Esophagus (tissue), 2 donors: ENCODE results near the gene TXNDC5. TPM values are rescaled to one million over a fixed set of nuclear protein-coding genes. Genes with fewer than 3 reads are reported as not detected.

Source experiments
- H3K27ac ChIP-seq, 2 donors: one replicate each; pipeline ENCODE4 v1.5.1; 2013; ENCODE audit warnings: low read depth in 2 of 2, mild to moderate bottlenecking in 2 of 2, inconsistent platforms in 1 of 2, low read length in 1 of 2, moderate library complexity in 1 of 2
- H3K27me3 ChIP-seq, 2 donors: one replicate each; pipeline ENCODE4 v1.6.1; 2013; ENCODE audit warnings: low read length in 2 of 2, control low read depth in 1 of 2, mild to moderate bottlenecking in 1 of 2; ENCODE audit not compliant: insufficient read depth in 2 of 2, control insufficient read depth in 1 of 2
- H3K36me3 ChIP-seq, 2 donors: one replicate each; pipeline ENCODE4 v1.6.1; 2013; ENCODE audit warnings: low read length in 1 of 2; ENCODE audit not compliant: control insufficient read depth in 2 of 2, insufficient read depth in 2 of 2
- H3K4me1 ChIP-seq, 2 donors: one replicate each; pipeline ENCODE4 v1.6.1; 2013; ENCODE audit warnings: low read length in 1 of 2; ENCODE audit not compliant: control insufficient read depth in 2 of 2, insufficient read depth in 2 of 2
- H3K4me3 ChIP-seq, 2 donors: one replicate each; pipeline ENCODE4 v1.5.1; 2013; ENCODE audit warnings: low read length in 2 of 2, mild to moderate bottlenecking in 2 of 2, low read depth in 1 of 2, moderate library complexity in 1 of 2
- H3K9me3 ChIP-seq, 2 donors: one replicate each; pipeline ENCODE4 v1.6.1; 2013; ENCODE audit warnings: mild to moderate bottlenecking in 2 of 2, low read depth in 1 of 2, low read length in 1 of 2, moderate library complexity in 1 of 2; ENCODE audit not compliant: control insufficient read depth in 2 of 2, insufficient read depth in 1 of 2
- WGBS, 2 donors: extraction: QIAGEN DNeasy Blood & Tissue Kit; methylation state at CpG; one replicate each; pipeline ENCODE4 v1.1.7; 2013; 5-methylcytosine and 5-hydroxymethylcytosine counted together
- polyA plus RNA-seq, 2 donors: library from polyadenylated mRNA; stranded (reverse); fragments of 200-250 nt; gene quantifications; one replicate each; pipeline ENCODE4 v1.2.3, GENCODE V29; 2013
- donor health status: healthy with polysubstance abuse.
- donor health status: Bipolar disorder and iron deficiency.

Gene TXNDC5
- polyA plus RNA-seq, 2 donors = 20.4 to 44.6 TPM

DNA sequence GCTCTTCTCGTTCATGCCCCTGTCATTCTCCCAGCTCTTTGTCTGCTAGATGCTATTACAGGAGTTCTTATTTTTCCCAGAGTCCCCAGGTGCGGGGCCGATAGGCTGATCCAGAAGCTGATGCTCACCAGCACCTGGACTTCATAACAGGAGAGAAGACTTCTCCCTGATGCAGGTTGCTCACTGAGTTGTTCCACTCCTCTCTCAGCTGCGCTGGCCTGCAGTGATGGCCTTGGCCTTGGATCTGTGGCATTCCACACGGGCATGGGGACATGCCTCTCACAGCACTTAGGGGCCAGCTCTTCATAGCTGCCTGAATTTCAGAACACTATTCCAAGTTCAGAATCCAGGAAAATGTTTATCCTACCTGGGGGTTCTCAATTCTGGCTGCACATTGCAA is 7.1 kb upstream of the TXNDC5 start:
- Histone ChIP-seq H3K27me3 (no peaks in the 10 kb centered on the region), H3K27ac (no peak overlapping the region), H3K4me3 (no peak overlapping the region), H3K4me1 (peaks cover under 1 to 2% of the 10 kb centered on the region in 2 donors), H3K36me3 (no peaks in the 10 kb centered on the region), H3K9me3 (no peaks in the 10 kb centered on the region)
- 79 to 86% methylated on average over 5 of the region's 5 CpGs for WGBS, 2 donors

DNA sequence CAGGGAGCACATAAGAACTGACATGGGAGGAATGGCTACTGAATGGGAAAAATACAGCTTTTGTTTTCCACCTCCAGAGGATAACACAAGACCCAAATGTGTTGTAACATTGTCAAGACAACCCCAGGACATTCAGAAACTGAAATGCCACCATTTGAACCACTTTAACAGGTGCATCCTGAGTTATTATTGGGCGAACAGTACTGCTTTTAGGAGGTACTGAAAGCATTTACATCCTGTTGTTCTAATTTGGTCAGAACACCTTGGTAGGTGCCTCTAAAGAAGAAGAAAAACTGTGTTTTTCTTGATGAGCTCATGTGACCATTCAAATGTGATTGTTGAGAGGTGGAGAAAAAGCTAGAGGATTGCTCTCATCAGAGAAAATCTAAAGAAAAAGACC is 6.4 kb upstream of the TXNDC5 start:
- H3K36me3 ChIP-seq = no peaks in the 10 kb centered on the region
- peaks cover 2 to 3% of the 10 kb centered on the region in 2 donors for H3K4me1 ChIP-seq
- H3K27me3 ChIP-seq = no peaks in the 10 kb centered on the region
- 83 to 86% methylated on average over 1 of the region's 1 CpG for WGBS, 2 donors
- no peaks in the 10 kb centered on the region for H3K9me3 ChIP-seq
- H3K4me3 ChIP-seq = no peak overlapping the region
- H3K27ac ChIP-seq = no peak overlapping the region

DNA sequence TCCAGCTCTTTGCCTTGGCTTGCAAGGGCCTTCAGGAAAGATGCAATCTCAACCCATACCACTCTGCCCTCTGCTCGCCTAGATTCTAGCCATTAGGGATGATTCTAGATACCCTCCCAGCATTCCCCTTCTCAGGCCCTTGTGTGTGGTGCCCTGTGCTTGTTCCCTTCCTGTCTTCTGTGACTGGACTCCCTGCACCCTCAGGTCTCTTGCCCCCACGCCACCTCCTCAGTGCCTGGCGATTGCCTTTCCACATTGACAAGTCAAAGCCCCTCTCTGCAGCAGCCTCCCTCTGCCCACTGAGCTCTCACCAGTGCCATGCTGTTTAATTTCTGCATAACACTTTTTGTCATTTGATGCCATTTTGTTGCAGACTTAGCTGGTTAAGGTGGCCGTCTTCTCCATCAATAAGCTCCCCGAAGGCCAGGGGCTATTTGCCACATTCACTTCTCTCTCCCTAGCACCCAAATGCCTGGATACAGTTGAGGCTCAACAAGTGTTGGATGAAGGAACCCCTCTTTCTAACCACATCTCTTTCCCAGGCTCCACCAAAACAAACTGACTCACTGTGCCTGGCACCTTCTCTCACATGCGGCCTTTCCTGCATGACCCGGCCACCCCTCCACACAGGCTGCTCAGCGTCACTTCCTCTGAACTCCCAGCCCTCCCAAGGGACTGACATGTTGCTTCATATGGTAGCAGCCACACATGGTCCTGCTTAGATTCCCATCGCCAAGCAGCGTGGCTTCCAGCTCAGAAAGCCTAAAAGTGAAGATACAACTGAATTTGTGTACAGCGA is 4.6 kb upstream of the TXNDC5 start:
- H3K9me3 ChIP-seq = no peaks in the 10 kb centered on the region
- H3K4me1 ChIP-seq = peaks cover 4 to 6% of the 10 kb centered on the region in 2 donors
- WGBS, 2 donors = 85 to 87% methylated on average over 11 of the region's 11 CpGs
- no peak overlapping the region for H3K4me3 ChIP-seq
- no peaks in the 10 kb centered on the region for H3K36me3 ChIP-seq
- H3K27me3 ChIP-seq = no peaks in the 10 kb centered on the region
- H3K27ac ChIP-seq = no peak overlapping the region

DNA sequence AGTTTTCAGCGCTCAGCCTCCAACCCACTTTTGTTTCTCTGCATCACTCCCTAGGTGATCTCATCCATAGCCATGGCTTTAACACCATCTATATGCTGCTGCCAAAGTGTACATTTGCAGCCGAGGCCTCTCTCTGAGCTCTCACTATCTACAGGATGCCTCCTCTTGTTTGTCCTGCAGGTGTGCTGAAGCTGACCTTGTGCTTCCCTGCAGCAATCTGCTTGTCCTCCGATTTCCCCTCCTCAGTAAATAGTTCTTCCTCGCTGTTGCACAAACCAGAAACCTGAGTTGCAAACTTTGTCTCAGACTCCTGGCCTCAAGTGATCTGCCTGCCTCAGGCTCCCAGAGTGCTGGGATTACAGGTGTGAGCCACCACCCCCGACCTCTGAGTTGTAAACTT is 3.7 kb upstream of the TXNDC5 start:
- Histone ChIP-seq H3K4me3 (no peak overlapping the region), H3K27ac (no peak overlapping the region), H3K4me1 (peaks cover 4 to 8% of the 10 kb centered on the region in 2 donors), H3K9me3 (no peaks in the 10 kb centered on the region), H3K27me3 (no peaks in the 10 kb centered on the region), H3K36me3 (no peaks in the 10 kb centered on the region)
- WGBS, 2 donors = 78 to 82% methylated on average over 5 of the region's 5 CpGs

DNA sequence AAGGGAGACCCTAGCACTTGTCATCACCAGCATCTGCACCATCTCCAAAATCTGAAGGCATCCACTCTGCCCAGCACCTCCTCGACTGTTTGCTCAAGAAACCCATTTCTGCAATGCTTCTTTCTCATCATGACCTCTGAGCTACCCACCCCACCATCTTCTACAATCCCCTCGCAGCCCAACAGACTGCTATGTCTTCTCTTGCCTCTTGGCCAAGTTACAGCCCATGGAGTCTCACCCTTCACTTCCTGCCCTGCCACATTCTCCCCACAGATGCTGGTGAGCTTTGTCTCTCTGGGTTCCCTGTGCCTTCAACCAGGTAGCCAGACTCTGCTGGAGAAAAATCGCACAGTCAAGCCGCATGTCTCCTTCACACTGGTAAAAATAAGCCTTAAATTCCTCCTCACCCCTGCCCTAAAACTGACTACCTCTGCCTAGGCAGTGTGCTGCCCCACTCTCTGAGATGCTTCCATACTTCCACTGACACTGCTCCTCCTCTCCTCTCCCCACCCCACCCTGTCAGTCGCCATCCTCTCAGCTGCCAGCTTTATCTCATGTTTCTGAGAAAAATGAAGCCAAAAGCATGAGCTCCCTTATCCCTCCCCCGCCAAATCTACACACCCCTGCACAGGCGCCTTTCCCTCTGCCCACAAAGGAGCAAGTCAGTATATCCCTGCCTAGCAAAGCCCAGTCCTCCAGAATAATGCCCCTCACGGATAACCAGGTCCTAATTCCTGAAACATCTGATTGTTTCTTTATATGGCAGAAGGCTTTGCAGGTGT is 2.3 kb upstream of the TXNDC5 start:
- H3K27me3 ChIP-seq = no peaks in the 10 kb centered on the region
- WGBS, 2 donors = 79 to 81% methylated on average over 8 of the region's 8 CpGs
- no peak overlapping the region for H3K27ac ChIP-seq

DNA sequence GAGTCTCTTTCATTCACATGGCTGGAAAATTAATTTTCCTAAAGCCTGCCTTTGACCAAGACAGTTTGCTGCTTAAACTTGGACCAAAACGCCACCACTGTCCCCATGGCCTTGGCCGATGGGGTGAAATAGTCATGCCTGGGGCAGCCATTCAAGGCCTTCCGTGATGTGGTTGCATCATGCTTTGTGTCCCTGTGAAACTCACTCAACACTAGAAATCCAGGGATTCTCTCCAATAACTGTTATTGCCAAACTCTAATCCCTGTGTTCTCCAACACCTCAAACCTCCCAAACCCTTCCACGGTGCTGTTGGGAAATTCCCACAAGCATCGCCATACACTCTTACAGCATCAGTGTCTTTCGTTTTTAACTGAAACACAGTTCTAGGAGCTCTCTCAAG is 1.4 kb upstream of the TXNDC5 start:
- Histone ChIP-seq H3K4me3 (no peak overlapping the region), H3K4me1 (peaks cover 4 to 10% of the 10 kb centered on the region in 2 donors), H3K27me3 (no peaks in the 10 kb centered on the region), H3K27ac (no peak overlapping the region), H3K9me3 (no peaks in the 10 kb centered on the region), H3K36me3 (no peaks in the 10 kb centered on the region)
- WGBS, 2 donors = 53 to 66% methylated on average over 6 of the region's 6 CpGs

More for the DNA sequence above, 2.3 kb upstream of the TXNDC5 start:
- no peaks in the 10 kb centered on the region for H3K9me3 ChIP-seq
- no peaks in the 10 kb centered on the region for H3K36me3 ChIP-seq
- peaks cover 4 to 10% of the 10 kb centered on the region in 2 donors for H3K4me1 ChIP-seq
- no peak overlapping the region for H3K4me3 ChIP-seq

DNA sequence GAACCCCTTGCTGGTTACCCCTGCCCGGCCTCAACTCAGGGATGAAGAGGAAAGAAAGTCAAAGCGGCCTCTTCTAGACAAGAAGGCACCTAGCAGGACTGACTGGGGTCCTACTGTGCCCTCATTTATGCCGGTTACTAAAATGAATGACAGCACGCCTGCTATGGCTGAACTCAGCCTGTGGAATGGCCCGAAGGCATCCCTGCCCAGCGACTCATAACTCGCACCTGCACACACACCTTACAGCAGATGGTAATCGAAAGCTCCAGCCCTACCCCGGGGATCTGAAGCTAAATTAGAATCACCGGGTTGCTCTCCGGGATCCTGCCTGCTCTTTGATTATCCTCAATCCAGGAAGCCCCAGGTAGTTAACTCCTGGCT is 747 bp upstream of the TXNDC5 start:
- Histone ChIP-seq H3K4me3 (peak overlapping the region in 1 of 2 donors; percentile 90), H3K27ac (peak overlapping the region; percentile 70 to 85), H3K9me3 (peaks cover 0 to 2% of the 10 kb centered on the region in 2 donors), H3K36me3 (no peaks in the 10 kb centered on the region), H3K27me3 (no peaks in the 10 kb centered on the region), H3K4me1 (peaks cover 4 to 10% of the 10 kb centered on the region in 2 donors)
- WGBS, 2 donors = 51 to 60% methylated on average over 11 of the region's 11 CpGs

DNA sequence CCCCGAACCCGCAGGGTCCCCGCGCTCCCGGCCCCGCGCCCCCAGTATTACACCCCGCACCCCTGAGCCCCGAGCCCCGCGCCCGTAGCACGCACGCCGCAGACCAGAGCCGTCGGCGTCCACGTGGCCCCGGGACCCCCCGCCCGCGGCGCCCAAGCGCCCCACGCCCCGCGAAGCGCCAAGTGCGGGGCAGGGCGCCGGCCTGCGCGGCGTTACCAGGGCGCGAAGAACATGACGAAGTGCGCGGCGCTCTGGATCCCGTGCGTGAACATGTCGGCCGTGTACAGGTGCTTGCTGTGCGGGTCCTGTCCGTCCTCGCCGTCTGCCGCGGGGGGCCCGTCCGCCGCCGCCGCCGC is 312 bp downstream of the TXNDC5 start:
- H3K4me3 ChIP-seq = peak overlapping the region; percentile 79 to 90
- peaks cover 0 to 2% of the 10 kb centered on the region in 2 donors for H3K9me3 ChIP-seq
- H3K27ac ChIP-seq = peak overlapping the region; percentile 62 to 66
- H3K36me3 ChIP-seq = no peaks in the 10 kb centered on the region
- peaks cover 4 to 10% of the 10 kb centered on the region in 2 donors for H3K4me1 ChIP-seq
- H3K27me3 ChIP-seq = no peaks in the 10 kb centered on the region
- WGBS, 2 donors = 0 to 1% methylated on average over 51 to 57 of the region's 57 CpGs

DNA sequence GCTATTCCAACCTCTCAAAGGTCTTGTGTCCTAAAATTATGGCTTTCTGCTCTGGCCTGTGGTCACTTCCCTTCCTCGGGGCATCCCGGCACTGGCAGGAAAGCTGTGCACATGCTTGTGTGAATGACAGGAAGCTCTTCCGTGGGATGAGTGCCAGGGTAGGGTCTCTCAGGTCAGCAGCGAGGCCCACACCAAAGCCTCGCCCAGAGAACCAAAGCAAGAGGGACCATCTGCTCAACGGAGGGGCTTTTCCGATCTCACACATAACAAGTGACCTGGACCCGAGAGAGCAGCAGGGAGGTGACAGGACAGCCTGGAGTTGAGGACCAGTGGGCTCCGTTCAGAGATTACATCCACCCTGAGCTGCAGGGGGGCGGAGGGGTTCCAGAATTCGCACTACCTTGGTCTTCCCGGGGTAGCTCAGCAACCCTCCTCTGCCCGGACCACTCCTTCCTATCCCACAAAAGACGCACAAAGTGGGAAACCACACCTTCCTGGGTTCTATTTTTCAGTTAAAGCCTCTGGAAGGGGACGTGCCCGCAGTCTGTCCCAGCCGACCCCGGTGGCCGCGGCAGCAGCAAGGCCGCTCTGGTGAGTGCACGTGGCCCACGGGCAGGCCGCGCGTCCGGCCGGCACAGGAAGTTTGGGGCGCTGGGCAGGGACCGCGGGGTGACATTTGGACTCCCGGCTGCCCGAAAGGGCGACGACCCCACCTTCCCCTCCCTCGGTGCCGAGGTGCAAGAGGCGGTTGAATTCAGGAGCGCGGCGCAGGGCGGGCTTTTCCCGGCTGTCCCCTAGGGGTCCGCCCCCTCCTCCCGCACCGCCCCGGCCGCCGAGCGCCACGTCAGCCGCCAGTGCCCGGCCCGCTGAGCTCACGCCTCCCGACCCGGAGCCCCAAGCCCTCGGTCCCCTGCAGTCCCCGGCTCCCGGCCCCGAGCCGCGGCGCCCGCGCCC is 988 bp downstream of the TXNDC5 start:
- Histone ChIP-seq H3K4me1 (peaks cover 4 to 10% of the 10 kb centered on the region in 2 donors), H3K9me3 (peaks cover 0 to 2% of the 10 kb centered on the region in 2 donors), H3K27ac (peak overlapping the region; percentile 47 to 66), H3K4me3 (peak overlapping the region; percentile 79 to 90), H3K36me3 (peaks cover 0 to under 1% of the 10 kb centered on the region in 2 donors), H3K27me3 (no peaks in the 10 kb centered on the region)
- 3 to 5% methylated on average over 38 to 66 of the region's 66 CpGs for WGBS, 2 donors
